Aorta (tissue), 5 donors: ENCODE results near the gene RBMS2. TPM values are rescaled to one million over a fixed set of nuclear protein-coding genes. Genes with fewer than 3 reads are reported as not detected.
"Not testable (repeated sequence)": the region's sequence is repeated elsewhere in the genome, so short reads cannot be mapped to it uniquely, and the experiment has no call there.

ENCODE experiments used
- ATAC-seq: fragments of 200-7000 bp; cut with Tn5 transposase; one replicate; pipeline ENCODE4 v1.9.1; 2022; ENCODE audit warnings: moderate library complexity; ENCODE audit not compliant: low FRiP score
- DNase-seq, 2 donors: peaks; one replicate each; pipeline ENCODE4 v3.0.0-alpha.2; 2020
- H3K27ac ChIP-seq, 2 donors: one replicate each; pipeline ENCODE4 v1.5.1; 2013; ENCODE audit warnings: low read length in 2 of 2, mild to moderate bottlenecking in 2 of 2, moderate library complexity in 2 of 2, control low read depth in 1 of 2, inconsistent platforms in 1 of 2, low read depth in 1 of 2
- H3K27me3 ChIP-seq, 2 donors: one replicate each; pipeline ENCODE4 v1.6.1; 2013; ENCODE audit warnings: control low read depth in 1 of 2, low read length in 1 of 2, mild to moderate bottlenecking in 1 of 2, moderate library complexity in 1 of 2; ENCODE audit not compliant: insufficient read depth in 2 of 2, control insufficient read depth in 1 of 2
- H3K36me3 ChIP-seq, 2 donors: one replicate each; pipeline ENCODE4 v1.6.1; 2013; ENCODE audit warnings: control low read depth in 1 of 2, low read length in 1 of 2, mild to moderate bottlenecking in 1 of 2; ENCODE audit not compliant: insufficient read depth in 2 of 2, control insufficient read depth in 1 of 2
- H3K4me1 ChIP-seq, 2 donors: one replicate each; pipeline ENCODE4 v1.6.1; 2013; ENCODE audit warnings: low read length in 2 of 2, control low read depth in 1 of 2, mild to moderate bottlenecking in 1 of 2, moderate library complexity in 1 of 2; ENCODE audit not compliant: insufficient read depth in 2 of 2, control insufficient read depth in 1 of 2
- H3K4me3 ChIP-seq, 2 donors: one replicate each; pipeline ENCODE4 v1.5.1; 2013; ENCODE audit warnings: low read length in 2 of 2, control low read depth in 1 of 2, mild to moderate bottlenecking in 1 of 2
- H3K9me3 ChIP-seq: one replicate; pipeline ENCODE4 v1.6.1; 2013; ENCODE audit warnings: mild to moderate bottlenecking, low read length; ENCODE audit not compliant: control insufficient read depth
- WGBS, 2 donors: extraction: QIAGEN DNeasy Blood & Tissue Kit; methylation state at CpG; one replicate each; pipeline ENCODE4 v1.1.7; 2013; 5-methylcytosine and 5-hydroxymethylcytosine counted together
- intact Hi-C, 2 donors: fragments of 100-400 bp; cut with DNase I; formaldehyde crosslinking; loops; one replicate each; pipeline versions ENCODE4 v1.14.2 to v1.15.0; 2022
- polyA plus RNA-seq, 2 donors: library from polyadenylated mRNA; stranded (reverse); fragments of 200-250 nt; gene quantifications; one replicate each; pipeline ENCODE4 v1.2.3, GENCODE V29; 2013
- total RNA-seq, 2 donors: library from RNA; stranded (reverse); fragmentation: NEBNext Ultra II Directional; extraction: Animal tissue kit (Norgen Biotek cat#: 25700); gene quantifications; one replicate each; pipeline ENCODE4 v1.2.1, GENCODE V29; 2021
- donor health status: healthy with polysubstance abuse.
- donor health status: Bipolar disorder and iron deficiency.
- donor health status: DM: no; HTN: no; CAD: no.
- donor health status: DM: no; HTN: no; CAD: no.
- donor health status: DM: yes; HTN: yes; CAD: no.

Gene RBMS2
- total and polyA plus RNA-seq, 4 donors = 12.5 to 72.0 (median 42.8) TPM

GRCh38 chr12:56499452-56499851 lies 22.2 kb upstream of the RBMS2 start:
- H3K4me3 ChIP-seq, H3K36me3 ChIP-seq, H3K9me3 ChIP-seq, DNase-seq, H3K27ac ChIP-seq, H3K4me1 ChIP-seq, intact Hi-C loops, ATAC-seq, H3K27me3 ChIP-seq: not testable (repeated sequence)
- WGBS, 2 donors = 85 to 87% methylated on average over 9 of the region's 9 CpGs

- intact Hi-C loops, H3K27me3 ChIP-seq, H3K4me3 ChIP-seq, H3K9me3 ChIP-seq, ATAC-seq, H3K36me3 ChIP-seq, DNase-seq, H3K4me1 ChIP-seq, H3K27ac ChIP-seq: not testable (repeated sequence)
- 91 to 92% methylated on average over 13 of the region's 13 CpGs for WGBS, 2 donors
Observed at GRCh38 chr12:56499879-56500278, 21.7 kb upstream of the RBMS2 start.

GRCh38 chr12:56510786-56511185 lies 10.8 kb upstream of the RBMS2 start:
- intact Hi-C loops = no loop called here
- ATAC-seq = no peak
- H3K27ac ChIP-seq = no peak overlapping the region
- WGBS, 2 donors = 91 to 92% methylated on average over 16 of the region's 16 CpGs
- no peaks in the 10 kb centered on the region for H3K9me3 ChIP-seq
- no peak overlapping the region for H3K4me3 ChIP-seq
- no peak for DNase-seq
- no peaks in the 10 kb centered on the region for H3K4me1 ChIP-seq
- peaks cover 0 to 1% of the 10 kb centered on the region in 2 donors for H3K27me3 ChIP-seq
- no peaks in the 10 kb centered on the region for H3K36me3 ChIP-seq

GRCh38 chr12:56514014-56514318 lies 7.7 kb upstream of the RBMS2 start:
- not testable (repeated sequence) for H3K4me1 ChIP-seq, H3K36me3 ChIP-seq, H3K9me3 ChIP-seq, H3K27me3 ChIP-seq, H3K4me3 ChIP-seq, ATAC-seq, DNase-seq, H3K27ac ChIP-seq
- 45 to 48% methylated on average over 4 of the region's 4 CpGs for WGBS, 2 donors
- intact Hi-C loops = loop anchor here in 1 of 2 donors (2.0 kb wide), 1 partner anchor 59 kb away; no protein-coding TSS in a partner anchor

- H3K27ac ChIP-seq = no peak overlapping the region
- ATAC-seq = no peak
- intact Hi-C loops = no loop called here
Observed at GRCh38 chr12:56517854-56518253, 3.8 kb upstream of the RBMS2 start.

GRCh38 chr12:56518570-56518969 lies 3.0 kb upstream of the RBMS2 start:
- no peak for DNase-seq
- Histone ChIP-seq H3K36me3 (no peaks in the 10 kb centered on the region), H3K9me3 (no peaks in the 10 kb centered on the region), H3K4me3 (no peak overlapping the region), H3K27ac (no peak overlapping the region), H3K4me1 (no peaks in the 10 kb centered on the region), H3K27me3 (no peaks in the 10 kb centered on the region)
- intact Hi-C loops = no loop called here
- ATAC-seq = no peak
- 27 to 41% methylated on average over 2 of the region's 2 CpGs for WGBS, 2 donors

More at GRCh38 chr12:56517854-56518253, 3.8 kb upstream of the RBMS2 start:
- Histone ChIP-seq H3K27me3 (no peaks in the 10 kb centered on the region), H3K4me3 (no peak overlapping the region), H3K36me3 (no peaks in the 10 kb centered on the region), H3K9me3 (no peaks in the 10 kb centered on the region), H3K4me1 (no peaks in the 10 kb centered on the region)
- 92% methylated on average over 2 of the region's 2 CpGs for whole genome bisulfite sequencing, 2 donors
- DNase-seq = no peak

- peaks cover 0 to 2% of the 10 kb centered on the region in 2 donors for H3K4me1 ChIP-seq
- DNase-seq (no peak), ATAC-seq (no peak)
- H3K27ac ChIP-seq = peak overlapping the region in 1 of 2 donors; percentile 82
- no peaks in the 10 kb centered on the region for H3K27me3 ChIP-seq
- H3K4me3 ChIP-seq = peak overlapping the region in 1 of 2 donors; percentile 18
- intact Hi-C loops = loop anchor here in 1 of 2 donors (5.0 kb wide), 1 partner anchor 112 kb away; the partner anchor contains the start of gene BAZ2A
- no peaks in the 10 kb centered on the region for H3K36me3 ChIP-seq
- no peaks in the 10 kb centered on the region for H3K9me3 ChIP-seq
- WGBS, 2 donors = 59 to 63% methylated on average over 3 of the region's 3 CpGs
Observed at GRCh38 chr12:56520048-56520447, 1.6 kb upstream of the RBMS2 start.

GRCh38 chr12:56520506-56520905 lies 1.1 kb upstream of the RBMS2 start:
- no peak overlapping the region for H3K4me3 ChIP-seq
- intact Hi-C loops = loop anchor here in 1 of 2 donors (5.0 kb wide), 1 partner anchor 112 kb away; the partner anchor contains the start of gene BAZ2A
- H3K36me3 ChIP-seq = no peaks in the 10 kb centered on the region
- no peaks in the 10 kb centered on the region for H3K9me3 ChIP-seq
- peak overlapping the region in 1 of 2 donors; percentile 82 for H3K27ac ChIP-seq
- peak; percentile 55 for ATAC-seq
- 3 to 8% methylated on average over 1 of the region's 1 CpG for WGBS, 2 donors
- no peak for DNase-seq
- no peaks in the 10 kb centered on the region for H3K27me3 ChIP-seq
- H3K4me1 ChIP-seq = peaks cover 0 to 2% of the 10 kb centered on the region in 2 donors

GRCh38 chr12:56521209-56521589 lies 421 bp upstream of the RBMS2 start:
- H3K9me3 ChIP-seq = no peaks in the 10 kb centered on the region
- intact Hi-C loops = loop anchor here in 1 of 2 donors (5.0 kb wide), 1 partner anchor 111 kb away; the partner anchor contains the start of gene BAZ2A
- peak; percentile 61 for ATAC-seq
- peak overlapping the region; percentile 51 to 82 for H3K27ac ChIP-seq
- peak overlapping the region; percentile 32 to 85 for H3K4me3 ChIP-seq
- 49 to 55% methylated on average over 8 of the region's 8 CpGs for WGBS, 2 donors
- no peaks in the 10 kb centered on the region for H3K36me3 ChIP-seq
- peaks cover 0 to 2% of the 10 kb centered on the region in 2 donors for H3K4me1 ChIP-seq
- no peak for DNase-seq
- no peaks in the 10 kb centered on the region for H3K27me3 ChIP-seq
